ENCODE data around the gene CPNE2.

DNA sequence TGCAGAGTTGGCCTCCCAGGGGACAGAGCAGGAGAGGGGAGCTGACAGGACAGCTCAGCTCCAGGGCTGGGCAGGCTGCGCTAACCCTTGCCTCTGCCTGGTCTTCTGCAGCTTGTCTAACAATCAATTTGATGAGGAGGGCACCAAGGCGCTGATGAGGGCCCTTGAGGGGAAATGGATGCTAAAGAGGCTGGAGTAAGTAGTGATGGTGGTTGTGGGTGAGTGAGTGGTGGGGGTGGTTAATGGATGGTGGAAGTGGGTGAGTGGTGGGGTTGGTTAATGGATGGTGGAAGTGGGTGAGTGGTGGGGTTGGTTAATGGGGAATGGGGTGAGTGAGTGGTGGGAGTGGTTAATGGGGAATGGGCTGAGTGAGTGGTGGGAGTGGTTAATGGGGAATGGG, 22.0 kb upstream of the CPNE2 start:
- TF ChIP-seq MAX (IDR thresholded peaks at IDR 0.05) (no peak), CTCF (IDR thresholded peaks at IDR 0.05; ENCODE audit: control extremely low read depth in 1 of 3, insufficient read depth in 1 of 3, low read depth in 1 of 3, low read length in 3 of 3) (no peak), EGR1 (IDR thresholded peaks at IDR 0.05; ENCODE audit: borderline replicate concordance, low read depth, low read length) (no peak), POLR2A (IDR thresholded peaks at IDR 0.05; ENCODE audit: control extremely low read depth in 1 of 2, low read depth in 2 of 2, low read length in 2 of 2) (no peak), EP300 (IDR thresholded peaks at IDR 0.05; ENCODE audit: borderline replicate concordance in 1 of 2, low read depth in 2 of 2, low read length in 2 of 2) (no peak), CBX5 (IDR thresholded peaks at IDR 0.05; ENCODE audit: low read depth, low read length) (no peak), SIX5 (IDR thresholded peaks at IDR 0.05; ENCODE audit: low read depth, low read length) (no peak), RFX5 (IDR thresholded peaks at IDR 0.05; ENCODE audit: borderline replicate concordance, low read depth, low read length) (no peak), EZH2 (IDR thresholded peaks at IDR 0.05; ENCODE audit: low read depth, low read length, severe bottlenecking) (no peak), MAFK (IDR thresholded peaks at IDR 0.05; ENCODE audit: low read depth, low read length) (no peak)
- TF ChIP-seq, protein P1, sequence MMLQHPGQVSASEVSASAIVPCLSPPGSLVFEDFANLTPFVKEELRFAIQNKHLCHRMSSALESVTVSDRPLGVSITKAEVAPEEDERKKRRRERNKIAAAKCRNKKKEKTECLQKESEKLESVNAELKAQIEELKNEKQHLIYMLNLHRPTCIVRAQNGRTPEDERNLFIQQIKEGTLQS (IDR thresholded peaks at IDR 0.05; ENCODE audit: insufficient read depth, low read depth, low read length), result no peak
